ENCODE measurements around the gene TNFRSF6B.
A peak's percentile ranks its signal among the peaks of the same experiment; 100 is the strongest.
"Not testable (repeated sequence)": the region's sequence is repeated elsewhere in the genome, so short reads cannot be mapped to it uniquely, and the experiment has no call there.

Gene TNFRSF6B

GRCh38 chr20:63711085-63711645, 14.7 kb downstream of the TNFRSF6B start:
- DNase-seq: no peak

GRCh38 chr20:63712191-63712590, 15.7 kb downstream of the TNFRSF6B start:
- DNase-seq: no peak

GRCh38 chr20:63714858-63715257, 18.4 kb downstream of the TNFRSF6B start:
- no peak for DNase-seq

- peak; percentile 10 for DNase-seq
Measured at GRCh38 chr20:63718996-63719395, 22.5 kb downstream of the TNFRSF6B start.

- DNase-seq: not testable (repeated sequence)
Measured at GRCh38 chr20:63722967-63723622, 26.6 kb downstream of the TNFRSF6B start.

- DNase-seq: not testable (repeated sequence)
Measured at GRCh38 chr20:63730189-63730733, 33.8 kb downstream of the TNFRSF6B start.

- DNase-seq: no peak
Measured at GRCh38 chr20:63731410-63731809, 35.0 kb downstream of the TNFRSF6B start.

- no peak for DNase-seq
Measured at GRCh38 chr20:63732118-63733095, 36.0 kb downstream of the TNFRSF6B start.

- no peak for DNase-seq
Measured at GRCh38 chr20:63733117-63733516, 36.7 kb downstream of the TNFRSF6B start.

- no peak for DNase-seq
Measured at GRCh38 chr20:63733579-63734081, 37.2 kb downstream of the TNFRSF6B start.

GRCh38 chr20:63734111-63734945, 37.9 kb downstream of the TNFRSF6B start:
- no peak for DNase-seq

- no peak for DNase-seq
Measured at GRCh38 chr20:63734946-63735858, 38.8 kb downstream of the TNFRSF6B start.

- no peak for DNase-seq
Measured at GRCh38 chr20:63735859-63736718, 39.6 kb downstream of the TNFRSF6B start, which contains the start of gene LIME1. TSS of gene LIME1 (plus strand) at chr20:63736664. CDS start at chr20:63737550, 886 bp downstream.

- no peak for DNase-seq
Measured at GRCh38 chr20:63736893-63737694, 40.6 kb downstream of the TNFRSF6B start.

- no peak for DNase-seq
Measured at GRCh38 chr20:63737695-63737944, 41.2 kb downstream of the TNFRSF6B start.

- no peak for DNase-seq
Measured at GRCh38 chr20:63737945-63738686, 41.7 kb downstream of the TNFRSF6B start.

GRCh38 chr20:63738687-63739129, 42.3 kb downstream of the TNFRSF6B start:
- DNase-seq: no peak
